Motor neuron (in vitro differentiated cells): Measurements from ENCODE around the gene CDCA7L. TPM values are rescaled to one million over a fixed set of nuclear protein-coding genes. Genes with fewer than 3 reads are reported as not detected.

Experiments
- ATAC-seq, 8 experiments: fragments of 200-7000 bp; cut with Tn5 transposase; replicated peaks in 6 of 8; 2 replicates each; pipeline ENCODE4 v1.8.0; 2021; ENCODE audit warnings: mild to moderate bottlenecking in 8 of 8, moderate library complexity in 8 of 8
- H3K27ac ChIP-seq, 2 donors: fragments of 250-450 bp; sonication (Bioruptor Pico); 2 replicates each; pipeline ENCODE4 v1.9.0; 2021; ENCODE audit warnings: antibody characterized with exemption in 2 of 2, mild to moderate bottlenecking in 2 of 2, moderate library complexity in 1 of 2
- H3K4me1 ChIP-seq, 2 donors: fragments of 250-450 bp; sonication (Bioruptor Pico); replicated peaks in 1 of 2; 2 replicates each; pipeline ENCODE4 v1.6.1; 2021; ENCODE audit warnings: antibody characterized with exemption in 2 of 2, mild to moderate bottlenecking in 2 of 2, moderate library complexity in 1 of 2
- H3K4me3 ChIP-seq, 5 donors: fragments of 250-450 bp; sonication (Bioruptor Pico); 2 replicates each; pipeline ENCODE4 v1.9.0; 2021; ENCODE audit warnings: antibody characterized with exemption in 5 of 5, mild to moderate bottlenecking in 5 of 5, moderate library complexity in 4 of 5
- WGBS, 10 experiments: fragments of 450-650 bp; shearing (Covaris generic); methylation state at CpG; one replicate each; pipeline ENCODE4 v1.0.0; 2022; 5-methylcytosine and 5-hydroxymethylcytosine counted together
- in situ Hi-C, 9 experiments: fragments of 400-800 bp; cut with MboI; loops; one replicate each; pipeline ENCODE4 v1.15.0; 2021; ENCODE audit warnings: low sequenced_read_pairs in 9 of 9, low pct_unique_long_range_greater_than_20kb in 2 of 9; ENCODE audit not compliant: unreplicated experiment in 9 of 9
- total RNA-seq, 8 experiments: library from RNA; unstranded; fragments of 300-600 nt; gene quantifications; 2 replicates each; pipeline versions ENCODE4 v1.2.3 to v1.2.4, GENCODE V29; 2022

CDCA7L gene, protein sequence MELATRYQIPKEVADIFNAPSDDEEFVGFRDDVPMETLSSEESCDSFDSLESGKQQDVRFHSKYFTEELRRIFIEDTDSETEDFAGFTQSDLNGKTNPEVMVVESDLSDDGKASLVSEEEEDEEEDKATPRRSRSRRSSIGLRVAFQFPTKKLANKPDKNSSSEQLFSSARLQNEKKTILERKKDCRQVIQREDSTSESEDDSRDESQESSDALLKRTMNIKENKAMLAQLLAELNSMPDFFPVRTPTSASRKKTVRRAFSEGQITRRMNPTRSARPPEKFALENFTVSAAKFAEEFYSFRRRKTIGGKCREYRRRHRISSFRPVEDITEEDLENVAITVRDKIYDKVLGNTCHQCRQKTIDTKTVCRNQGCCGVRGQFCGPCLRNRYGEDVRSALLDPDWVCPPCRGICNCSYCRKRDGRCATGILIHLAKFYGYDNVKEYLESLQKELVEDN
- 10 to 100 TPM; 13.0 to 36.2 (median 15.7) TPM for total RNA-seq

DNA sequence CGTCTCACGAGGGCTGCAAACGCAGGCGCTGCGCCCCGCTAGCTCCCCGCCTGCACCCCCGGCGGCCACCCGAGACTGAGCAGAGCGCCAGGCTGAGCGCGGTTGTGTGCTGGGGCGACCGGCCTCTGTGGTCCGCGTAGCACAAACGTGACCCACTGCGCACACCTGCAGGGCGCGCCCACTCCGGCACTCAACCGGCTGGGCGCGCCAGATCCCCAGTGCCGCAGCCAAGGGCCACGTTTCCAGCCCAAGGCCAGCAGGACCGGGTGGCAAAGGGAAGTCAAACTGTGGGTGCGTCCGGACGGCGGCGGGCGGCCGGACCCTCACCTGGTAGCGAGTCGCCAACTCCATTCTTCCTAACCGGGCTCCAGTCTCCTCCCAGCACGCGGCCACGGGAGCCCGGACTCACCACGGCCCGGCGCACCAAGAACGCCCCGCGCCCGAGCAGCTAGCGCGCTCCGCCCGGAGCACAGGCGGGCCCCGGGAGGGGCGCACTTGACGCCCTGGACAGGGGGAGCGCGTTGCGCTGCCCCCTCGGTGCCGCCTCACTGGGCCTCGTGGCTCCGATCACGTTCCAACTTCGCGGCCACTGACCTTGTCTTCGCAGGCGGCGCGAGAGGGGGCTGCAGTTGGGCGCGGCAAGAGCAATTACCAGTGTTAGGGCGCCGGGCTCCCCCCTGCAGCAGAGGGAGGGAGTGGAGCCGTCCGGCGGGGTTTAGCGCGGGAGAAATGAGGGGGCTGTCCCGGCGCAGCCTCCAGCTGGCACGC is at the start of gene CDCA7L:
Gene CDCA7L (minus strand): TSS at position 446 of the 768 bp plus-strand sequence. CDS start 95 bp downstream, at position 351.
- in situ Hi-C loops: loop anchor here in 1 of 9 experiments (25.0 kb wide), 1 partner anchor 142 kb away; no protein-coding TSS in a partner anchor
- ATAC-seq: peak; percentile 91 to 95 (median 94)
- Histone ChIP-seq H3K4me1 (peaks cover 17 to 22% of the 10 kb centered on the region in 2 donors), H3K4me3 (peak within 1 kb of the TSS; percentile 53 to 62 (median 61)), H3K27ac (peak within 1 kb of the TSS in 1 of 2 donors; percentile 84)
- 0 to 2% (median 0%) methylated on average over 1 to 21 of the region's 83 CpGs; no CpG with 5 or more reads in 1 of the 10 experiments for WGBS, 10 experiments

DNA sequence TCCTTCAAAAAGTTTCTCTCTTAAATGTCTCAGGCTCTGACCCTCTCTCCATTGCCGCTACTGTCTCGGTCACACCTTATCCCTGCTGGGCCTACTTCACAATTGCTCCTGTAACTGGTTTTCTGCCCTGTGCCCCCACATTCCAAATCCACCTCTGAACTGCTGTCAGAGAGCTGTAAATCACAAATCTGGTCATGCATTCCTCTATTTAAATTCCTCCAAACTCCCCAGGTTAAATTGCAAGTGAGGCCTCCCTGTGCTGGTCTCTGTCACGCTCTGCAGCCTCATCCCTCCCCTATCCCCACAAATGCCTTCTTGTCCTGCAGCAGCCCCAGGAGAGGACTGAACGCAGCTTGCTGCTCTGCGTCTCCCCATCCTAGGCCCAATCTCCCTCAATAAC is 40.4 kb upstream of the CDCA7L start:
- 57 to 90% (median 82%) methylated on average over 2 to 4 of the region's 5 CpGs; no CpG with 5 or more reads in 5 of the 10 experiments for WGBS, 10 experiments
- ATAC-seq: no peak
- Histone ChIP-seq H3K27ac (no peak overlapping the region), H3K4me3 (no peak overlapping the region), H3K4me1 (no peaks in the 10 kb centered on the region)
- in situ Hi-C loops: no loop called here

DNA sequence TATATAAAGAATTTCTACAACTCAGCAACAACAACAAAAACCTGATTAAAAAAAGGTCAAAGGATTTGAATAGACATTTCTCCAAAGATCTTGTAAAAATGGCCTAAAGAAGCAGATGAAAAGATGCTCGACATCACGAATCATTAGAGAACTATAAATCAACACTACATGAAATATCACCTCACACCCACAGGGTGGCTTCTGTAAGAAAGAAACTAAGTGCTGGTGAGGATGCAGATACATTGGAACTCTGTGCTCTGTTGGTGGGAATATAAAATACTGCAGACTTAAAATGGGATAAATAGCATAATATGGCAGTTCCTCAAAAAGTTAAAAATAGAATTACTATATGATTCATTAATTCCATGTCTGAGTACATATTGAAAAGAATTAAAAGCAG is 38.3 kb upstream of the CDCA7L start:
- H3K4me1 ChIP-seq: no peaks in the 10 kb centered on the region
- no peak overlapping the region for H3K4me3 ChIP-seq
- 36 to 94% (median 78%) methylated on average over 2 of the region's 2 CpGs; no CpG with 5 or more reads in 1 of the 10 experiments for WGBS, 10 experiments
- no peak for ATAC-seq
- in situ Hi-C loops: no loop called here
- H3K27ac ChIP-seq: no peak overlapping the region

DNA sequence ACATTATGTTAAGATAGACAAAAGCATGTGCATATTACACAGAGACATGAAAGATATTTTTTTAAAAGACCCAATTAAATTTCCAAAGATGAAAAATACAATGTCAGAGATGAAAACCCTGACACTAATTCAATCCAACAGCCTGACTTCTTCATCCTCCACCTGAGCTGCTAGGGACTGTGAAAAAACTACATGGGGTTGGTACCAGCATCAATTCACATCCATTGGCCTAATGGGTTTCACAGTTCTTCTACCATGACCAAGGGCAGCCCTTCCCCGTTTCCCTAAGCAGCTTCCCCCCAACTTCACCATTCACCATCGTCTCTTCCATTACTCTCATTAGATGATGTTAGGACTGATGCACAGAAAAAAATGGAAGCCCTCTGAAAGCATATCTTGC is 37.4 kb upstream of the CDCA7L start:
- no peak for ATAC-seq
- in situ Hi-C loops: no loop called here
- WGBS, 10 experiments: 45 to 100% (median 86%) methylated on average over 1 to 2 of the region's 2 CpGs; no CpG with 5 or more reads in 5 of the 10 experiments
- no peak overlapping the region for H3K27ac ChIP-seq
- H3K4me3 ChIP-seq: no peak overlapping the region
- no peaks in the 10 kb centered on the region for H3K4me1 ChIP-seq

DNA sequence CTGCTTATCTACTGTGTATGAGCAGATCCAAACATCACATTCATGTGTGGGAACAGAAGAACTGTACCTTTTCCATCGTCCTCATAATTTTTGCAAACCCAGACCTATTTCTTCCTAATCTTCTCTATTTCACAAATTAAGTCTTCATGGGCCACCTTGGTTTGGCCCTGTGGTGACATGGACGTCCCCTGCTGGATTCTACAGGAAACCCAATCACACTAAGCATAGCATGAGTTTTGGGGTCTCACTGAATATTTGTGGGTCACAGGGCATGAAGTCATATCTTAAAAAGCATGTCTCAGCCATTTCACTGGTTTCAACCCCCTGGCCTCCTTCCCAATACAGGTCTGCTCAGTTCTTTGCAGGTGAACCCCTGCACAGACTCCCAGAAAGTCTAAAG is 35.8 kb upstream of the CDCA7L start:
- Histone ChIP-seq H3K27ac (no peak overlapping the region), H3K4me3 (no peak overlapping the region), H3K4me1 (no peaks in the 10 kb centered on the region)
- 29 to 100% (median 71%) methylated on average over 1 to 2 of the region's 2 CpGs; no CpG with 5 or more reads in 2 of the 10 experiments for WGBS, 10 experiments
- in situ Hi-C loops: no loop called here
- ATAC-seq: no peak

DNA sequence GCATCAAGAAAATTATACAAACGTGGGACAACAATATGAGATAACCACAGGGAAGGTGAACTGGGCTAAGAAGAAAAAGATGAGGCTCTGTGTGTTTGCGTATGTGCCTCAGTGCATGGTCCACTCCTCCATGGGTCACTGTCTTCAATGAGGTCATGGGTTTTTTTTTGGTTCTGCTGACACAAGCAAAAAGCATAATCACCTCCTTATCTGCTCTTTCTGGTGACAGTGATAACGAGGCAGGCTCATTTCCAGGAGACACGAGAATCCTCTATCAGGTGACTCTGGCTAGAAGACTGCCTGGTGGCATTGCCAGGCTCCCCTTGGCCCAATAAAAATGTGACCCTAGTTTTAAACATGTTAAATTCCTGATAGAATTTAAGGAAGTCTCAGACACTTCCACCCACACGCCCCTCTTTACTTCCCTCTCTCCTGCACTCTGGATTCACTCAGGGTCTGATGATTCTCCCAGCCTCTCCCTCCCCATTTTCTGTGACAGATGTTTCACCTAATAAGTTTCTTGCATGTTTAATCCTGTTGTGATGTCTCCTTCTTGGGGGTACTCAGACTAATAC is 35.3 kb upstream of the CDCA7L start:
- Histone ChIP-seq H3K27ac (no peak overlapping the region), H3K4me3 (no peak overlapping the region), H3K4me1 (no peaks in the 10 kb centered on the region)
- ATAC-seq: no peak
- 30 to 100% (median 89%) methylated on average over 1 to 5 of the region's 5 CpGs; no CpG with 5 or more reads in 1 of the 10 experiments for WGBS, 10 experiments
- in situ Hi-C loops: no loop called here

DNA sequence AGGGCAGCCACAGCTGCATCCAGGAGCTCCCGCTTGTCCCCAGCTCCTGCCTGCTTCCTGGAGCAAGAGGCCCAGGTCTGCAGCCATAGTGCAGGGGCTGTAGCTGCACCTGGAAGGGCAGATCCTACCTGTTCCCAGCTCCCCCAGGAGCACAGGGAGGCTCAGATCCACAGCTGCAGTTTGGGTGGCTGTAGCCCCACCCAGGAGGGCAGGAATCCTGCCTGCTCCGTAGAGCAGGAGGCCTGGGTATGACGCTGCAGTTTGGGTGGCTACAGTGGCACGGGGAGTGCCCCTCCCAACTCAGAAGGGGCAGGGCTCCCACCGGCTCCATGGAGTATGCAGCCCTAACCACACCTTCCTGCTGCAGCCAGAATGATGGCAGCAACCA is 26.7 kb upstream of the CDCA7L start:
- ATAC-seq: peak in 3 of 8 experiments; percentile 68 to 87 (median 78)
- in situ Hi-C loops: no loop called here
- WGBS, 10 experiments: 0 to 100% (median 62%) methylated on average over 1 to 3 of the region's 5 CpGs; no CpG with 5 or more reads in 4 of the 10 experiments
- H3K4me1 ChIP-seq: no peaks in the 10 kb centered on the region
- no peak overlapping the region for H3K4me3 ChIP-seq
- no peak overlapping the region for H3K27ac ChIP-seq

DNA sequence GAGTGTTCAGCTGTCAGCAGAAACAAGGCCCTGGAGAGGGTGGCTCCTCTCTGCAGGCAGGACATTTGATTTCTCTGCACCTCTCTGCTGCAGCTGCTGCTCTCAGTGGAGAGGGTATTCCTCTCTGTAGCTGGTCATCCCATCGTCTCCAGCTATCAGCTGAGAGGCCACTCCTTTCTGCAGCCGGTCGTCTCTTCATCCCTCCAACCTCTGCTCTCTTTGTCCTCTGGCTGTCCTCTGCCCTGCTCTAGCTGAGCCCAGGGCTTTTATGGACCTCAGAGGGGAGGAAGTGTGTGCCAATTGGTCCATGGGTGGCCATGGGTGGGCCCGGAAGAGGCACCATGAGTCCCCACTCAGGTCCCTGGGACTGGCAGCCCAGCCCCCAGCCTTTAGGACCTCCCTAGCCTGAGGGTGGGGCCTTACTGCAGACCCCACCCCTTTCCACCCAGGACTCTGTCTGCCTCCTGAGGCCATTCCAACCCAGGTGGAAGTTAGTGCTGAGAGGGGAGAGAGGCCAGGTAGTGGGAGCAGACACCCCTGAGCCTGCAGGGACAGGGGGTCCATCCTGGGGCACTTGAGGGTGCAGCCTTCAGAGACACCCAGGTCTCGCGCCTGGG is 26.2 kb upstream of the CDCA7L start:
- Histone ChIP-seq H3K4me1 (no peaks in the 10 kb centered on the region), H3K4me3 (no peak overlapping the region), H3K27ac (no peak overlapping the region)
- in situ Hi-C loops: no loop called here
- no peak for ATAC-seq
- 80 to 100% (median 80%) methylated on average over 1 to 2 of the region's 6 CpGs; no CpG with 5 or more reads in 7 of the 10 experiments for WGBS, 10 experiments

DNA sequence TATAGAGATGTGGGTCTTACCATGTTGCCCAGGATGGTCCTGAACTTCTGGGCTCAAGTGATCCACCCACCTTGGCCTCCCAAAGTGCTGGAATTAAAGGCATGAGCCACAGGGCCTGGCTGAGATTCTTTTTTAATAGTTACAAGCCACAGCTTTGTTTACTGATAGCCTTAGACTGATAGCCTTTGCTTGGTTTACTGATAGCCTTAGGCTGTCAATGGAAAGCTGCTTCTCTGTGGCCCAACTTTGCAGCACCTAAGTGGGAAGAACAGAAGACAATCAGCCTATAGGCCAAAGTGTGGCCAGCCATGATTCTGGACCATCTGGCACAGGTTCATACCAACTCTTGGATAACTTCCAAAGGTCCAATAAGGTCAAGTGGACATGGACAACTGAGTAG is 24.1 kb upstream of the CDCA7L start:
- ATAC-seq: no peak

DNA sequence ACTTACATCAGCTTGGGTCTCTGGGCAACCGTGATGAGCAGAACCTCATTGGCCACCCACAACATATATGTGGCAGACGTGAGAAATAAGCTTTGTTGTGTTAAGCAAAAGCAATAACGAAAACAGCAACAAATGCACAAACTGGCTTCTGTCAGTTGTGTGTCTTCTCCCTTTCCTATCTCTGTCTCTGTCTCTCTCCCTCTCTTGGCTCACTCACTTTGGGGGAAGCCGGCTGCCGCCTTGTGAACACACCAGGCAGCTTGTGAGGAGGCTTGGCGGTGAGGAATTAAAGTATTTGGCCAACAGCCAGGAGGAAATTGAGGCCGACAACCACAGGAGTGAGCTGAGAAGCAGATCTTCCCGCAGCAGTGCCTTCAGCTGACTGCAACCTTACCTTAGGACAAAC is 21.9 kb upstream of the CDCA7L start:
- no peak for ATAC-seq
- Histone ChIP-seq H3K4me3 (no peak overlapping the region), H3K27ac (no peak overlapping the region), H3K4me1 (no peaks in the 10 kb centered on the region)
- in situ Hi-C loops: no loop called here
- WGBS, 10 experiments: 20 to 93% (median 80%) methylated on average over 1 to 7 of the region's 8 CpGs; no CpG with 5 or more reads in 2 of the 10 experiments

More for the DNA sequence above, 24.1 kb upstream of the CDCA7L start:
- Histone ChIP-seq H3K27ac (no peak overlapping the region), H3K4me1 (no peaks in the 10 kb centered on the region), H3K4me3 (no peak overlapping the region)
- in situ Hi-C loops: no loop called here

DNA sequence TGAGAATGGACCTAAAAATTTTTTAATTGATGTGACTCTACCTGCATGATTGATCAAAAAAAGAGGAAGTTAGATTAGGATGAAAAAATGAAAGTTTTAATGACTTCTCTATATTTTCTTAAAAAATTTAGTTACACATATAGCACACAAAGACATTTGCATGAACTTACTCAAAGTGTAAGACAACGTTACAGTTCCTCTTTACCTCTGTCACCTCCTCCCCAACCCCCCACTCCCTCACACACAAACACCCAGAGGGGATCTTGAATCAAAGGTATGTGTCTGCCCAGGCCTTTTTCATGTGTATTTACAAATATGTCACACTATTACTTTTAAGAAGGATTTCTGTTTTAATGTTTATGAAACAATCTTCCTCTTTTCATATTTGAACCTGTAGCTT is 20.6 kb upstream of the CDCA7L start:
- H3K27ac ChIP-seq: no peak overlapping the region
- ATAC-seq: no peak
- H3K4me3 ChIP-seq: no peak overlapping the region
- WGBS, 10 experiments: 38 to 100% (median 83%) methylated on average over 1 of the region's 1 CpG; no CpG with 5 or more reads in 5 of the 10 experiments
- no peaks in the 10 kb centered on the region for H3K4me1 ChIP-seq
- in situ Hi-C loops: no loop called here

DNA sequence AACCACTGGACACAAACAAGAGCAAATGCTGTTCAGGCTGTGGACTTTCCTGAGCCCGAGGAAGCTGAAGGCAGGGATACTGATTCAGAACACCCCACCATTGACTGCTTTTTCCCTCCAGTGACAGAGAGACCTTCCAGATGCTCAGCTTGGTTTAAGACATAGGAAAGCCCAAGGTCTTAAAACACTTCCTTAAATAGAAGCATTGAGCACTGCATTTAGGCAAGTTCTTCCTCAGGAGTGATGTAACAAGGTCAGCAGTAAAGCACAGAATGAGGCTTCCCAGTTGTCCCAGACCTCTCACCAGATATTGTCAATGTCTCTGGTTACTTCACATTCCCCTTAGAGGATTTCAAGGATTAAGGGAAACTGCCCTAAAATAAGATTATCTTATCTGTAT is 19.6 kb upstream of the CDCA7L start:
- 0 to 100% (median 100%) methylated on average over 1 of the region's 1 CpG; no CpG with 5 or more reads in 2 of the 10 experiments for WGBS, 10 experiments

More for the DNA sequence above, 19.6 kb upstream of the CDCA7L start:
- in situ Hi-C loops: no loop called here
- Histone ChIP-seq H3K4me3 (no peak overlapping the region), H3K4me1 (no peaks in the 10 kb centered on the region), H3K27ac (no peak overlapping the region)
- no peak for ATAC-seq
